SU-DHL-6 (cell line): Measurements from ENCODE around the gene SLC22A23.

ENCODE experiments used
- H2AFZ ChIP-seq: fragments of 200-600 bp; sonication (generic); 2 replicates; pipeline ENCODE4 v1.6.1; 2014; ENCODE audit warnings: low read depth, mild to moderate bottlenecking, moderate library complexity, mixed read lengths, antibody characterized with exemption, low read length; ENCODE audit not compliant: severe bottlenecking
- H3F3A ChIP-seq: fragments of 200-600 bp; shearing (Covaris generic); 2 replicates; pipeline ENCODE4 v1.6.0; 2016; ENCODE audit warnings: antibody characterized with exemption, mild to moderate bottlenecking; ENCODE audit not compliant: insufficient read depth
- H3K27ac ChIP-seq: fragments of 200-600 bp; sonication (generic); 2 replicates; pipeline ENCODE4 v1.5.1; 2016; ENCODE audit warnings: low read depth, mild to moderate bottlenecking, low read length, moderate library complexity, mixed read lengths
- H3K27me3 ChIP-seq: fragments of 200-600 bp; sonication (generic), shearing (Covaris generic); 2 replicates; pipeline ENCODE4 v1.6.0; 2014; ENCODE audit warnings: mild to moderate bottlenecking, low read length
- H3K36me3 ChIP-seq: fragments of 200-600 bp; sonication (generic); 2 replicates; pipeline ENCODE4 v1.6.1; 2014; ENCODE audit warnings: mild to moderate bottlenecking, low read length, mixed read lengths
- H3K4me2 ChIP-seq: fragments of 300-600, 200-600 bp; shearing (Covaris generic), sonication (generic); 2 replicates; pipeline ENCODE4 v1.6.0; 2014; ENCODE audit warnings: low read length, low read depth, mild to moderate bottlenecking; ENCODE audit not compliant: poor library complexity, severe bottlenecking
- H3K4me3 ChIP-seq: fragments of 200-600 bp; sonication (generic); 2 replicates; pipeline ENCODE4 v1.5.1; 2014; ENCODE audit warnings: antibody characterized with exemption, low read length, mild to moderate bottlenecking, mixed read lengths; ENCODE audit not compliant: insufficient read depth, poor library complexity, severe bottlenecking
- H3K79me2 ChIP-seq: fragments of 200-600 bp; sonication (generic); 2 replicates; pipeline ENCODE4 v1.6.1; 2014; ENCODE audit warnings: mild to moderate bottlenecking, low read length, moderate library complexity; ENCODE audit not compliant: insufficient read depth
- H3K9ac ChIP-seq: fragments of 200-600 bp; sonication (generic); 2 replicates; pipeline ENCODE4 v1.7.0; 2014; ENCODE audit warnings: mild to moderate bottlenecking, low read length
- H3K9me2 ChIP-seq: fragments of 200-600 bp; sonication (generic); replicated peaks from 2 replicates; pipeline ENCODE4 v1.6.1; 2014; ENCODE audit warnings: low read length; ENCODE audit not compliant: insufficient read depth
- H3K9me3 ChIP-seq: fragments of 200-600 bp; sonication (generic); 2 replicates; pipeline ENCODE4 v1.6.1; 2014; ENCODE audit warnings: low read length, mixed read lengths; ENCODE audit not compliant: insufficient read depth
- H4K20me1 ChIP-seq: fragments of 200-600 bp; sonication (generic); 2 replicates; pipeline ENCODE4 v1.6.1; 2014; ENCODE audit warnings: low read depth, mild to moderate bottlenecking, antibody characterized with exemption, low read length, moderate library complexity, mixed read lengths
- EZH2phosphoT487 ChIP-seq: fragments of 200-600 bp; sonication (generic), shearing (Covaris generic); conservative IDR thresholded peaks from 2 replicates; pipeline ENCODE4 v1.6.1; 2018; ENCODE audit warnings: mild to moderate bottlenecking, antibody characterized with exemption, low read length, moderate library complexity, mixed read lengths
- TF ChIP-seq, protein P1 (sequence below): fragments of 200-600 bp; sonication (generic); IDR thresholded peaks from one replicate; pipeline ENCODE4 v1.5.1; 2017; ENCODE audit warnings: antibody characterized with exemption, mild to moderate bottlenecking, low read length, moderate library complexity; ENCODE audit not compliant: insufficient read depth, poor library complexity, severe bottlenecking

SLC22A23 gene

DNA sequence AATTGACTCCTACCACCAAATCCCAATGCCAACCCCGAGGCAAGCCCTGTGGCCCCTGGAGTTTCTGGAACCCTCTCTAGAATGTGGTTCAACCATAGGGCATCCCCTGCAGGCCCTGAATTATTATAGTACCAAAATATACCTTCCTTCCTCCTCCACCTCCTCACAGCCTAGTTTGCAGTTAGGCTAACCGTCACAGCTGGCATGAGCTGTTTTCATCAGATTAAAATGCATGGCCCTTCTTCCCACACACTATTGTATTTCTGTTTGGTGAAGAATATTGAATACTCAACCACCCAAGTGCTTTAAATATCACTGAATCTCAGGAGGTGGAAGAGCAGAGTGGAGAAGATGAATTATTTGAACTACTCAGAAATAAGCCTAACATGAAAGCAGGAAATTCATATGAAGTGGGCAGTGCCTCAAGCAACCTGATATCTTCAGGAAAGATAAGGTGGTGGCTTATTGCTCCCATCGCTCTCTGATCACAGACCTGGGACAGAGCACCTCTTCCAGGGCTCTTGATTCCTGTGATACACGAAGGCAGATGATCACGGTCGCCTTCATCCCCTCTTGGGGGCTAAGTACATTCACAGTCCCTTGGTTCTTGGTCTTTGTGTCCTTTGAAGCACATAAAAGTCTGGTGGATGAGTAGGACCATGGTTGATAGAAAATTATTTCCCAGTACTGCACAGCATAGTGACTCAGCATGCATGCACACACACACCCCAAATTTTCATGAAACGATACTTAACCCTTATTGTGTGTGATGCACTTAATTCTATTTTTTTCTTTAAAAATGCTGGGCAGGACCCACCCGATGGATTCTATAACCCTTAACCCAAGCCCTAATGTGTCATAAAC lies 107.2 kb downstream of the SLC22A23 start:
- Histone ChIP-seq H3K9me3 (no peaks in the 10 kb centered on the region), H3K9me2 (no peaks in the 10 kb centered on the region), H3K27ac (no peak overlapping the region), H3K79me2 (no peaks in the 10 kb centered on the region), H2AFZ (no peak overlapping the region), H3K9ac (no peak overlapping the region), H3K36me3 (no peaks in the 10 kb centered on the region), H3K4me2 (no peak overlapping the region), H3K27me3 (no peaks in the 10 kb centered on the region), H3K4me3 (no peak overlapping the region), H4K20me1 (no peaks in the 10 kb centered on the region), H3F3A (no peaks in the 10 kb centered on the region)
- TF ChIP-seq EZH2phosphoT487: no peak
- TF ChIP-seq, protein P1, sequence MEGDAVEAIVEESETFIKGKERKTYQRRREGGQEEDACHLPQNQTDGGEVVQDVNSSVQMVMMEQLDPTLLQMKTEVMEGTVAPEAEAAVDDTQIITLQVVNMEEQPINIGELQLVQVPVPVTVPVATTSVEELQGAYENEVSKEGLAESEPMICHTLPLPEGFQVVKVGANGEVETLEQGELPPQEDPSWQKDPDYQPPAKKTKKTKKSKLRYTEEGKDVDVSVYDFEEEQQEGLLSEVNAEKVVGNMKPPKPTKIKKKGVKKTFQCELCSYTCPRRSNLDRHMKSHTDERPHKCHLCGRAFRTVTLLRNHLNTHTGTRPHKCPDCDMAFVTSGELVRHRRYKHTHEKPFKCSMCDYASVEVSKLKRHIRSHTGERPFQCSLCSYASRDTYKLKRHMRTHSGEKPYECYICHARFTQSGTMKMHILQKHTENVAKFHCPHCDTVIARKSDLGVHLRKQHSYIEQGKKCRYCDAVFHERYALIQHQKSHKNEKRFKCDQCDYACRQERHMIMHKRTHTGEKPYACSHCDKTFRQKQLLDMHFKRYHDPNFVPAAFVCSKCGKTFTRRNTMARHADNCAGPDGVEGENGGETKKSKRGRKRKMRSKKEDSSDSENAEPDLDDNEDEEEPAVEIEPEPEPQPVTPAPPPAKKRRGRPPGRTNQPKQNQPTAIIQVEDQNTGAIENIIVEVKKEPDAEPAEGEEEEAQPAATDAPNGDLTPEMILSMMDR: no peak

DNA sequence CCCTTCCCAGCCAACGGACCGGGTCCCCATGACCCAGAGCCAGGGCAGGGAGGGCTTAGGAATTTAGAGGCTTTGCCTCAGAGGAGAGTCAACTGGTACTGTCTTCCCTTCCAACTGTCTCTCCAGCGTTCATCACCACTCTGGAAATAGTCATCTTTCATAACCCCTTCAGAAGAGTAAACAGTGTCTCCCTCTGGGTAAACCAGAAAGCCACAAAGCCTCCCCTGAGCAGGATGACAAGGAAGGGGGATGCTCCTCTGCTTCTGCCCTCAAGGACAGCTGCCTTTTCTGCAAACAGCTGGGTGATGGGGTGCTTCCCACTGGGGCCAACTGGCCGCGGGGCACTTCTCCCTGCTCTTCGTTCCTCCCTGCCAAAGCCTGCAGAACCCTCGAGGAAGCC lies 108.0 kb downstream of the SLC22A23 start:
- H3K9me2 ChIP-seq: no peaks in the 10 kb centered on the region
- H3K4me3 ChIP-seq: no peak overlapping the region
- H3F3A ChIP-seq: no peaks in the 10 kb centered on the region
- no peak overlapping the region for H3K4me2 ChIP-seq
- no peaks in the 10 kb centered on the region for H3K79me2 ChIP-seq
- H3K27ac ChIP-seq: no peak overlapping the region
- H2AFZ ChIP-seq: no peak overlapping the region
- no peaks in the 10 kb centered on the region for H4K20me1 ChIP-seq
- no peaks in the 10 kb centered on the region for H3K27me3 ChIP-seq
- no peaks in the 10 kb centered on the region for H3K9me3 ChIP-seq
- no peak overlapping the region for H3K9ac ChIP-seq
- TF ChIP-seq, protein P1: no peak
- TF ChIP-seq EZH2phosphoT487: no peak
- H3K36me3 ChIP-seq: no peaks in the 10 kb centered on the region

DNA sequence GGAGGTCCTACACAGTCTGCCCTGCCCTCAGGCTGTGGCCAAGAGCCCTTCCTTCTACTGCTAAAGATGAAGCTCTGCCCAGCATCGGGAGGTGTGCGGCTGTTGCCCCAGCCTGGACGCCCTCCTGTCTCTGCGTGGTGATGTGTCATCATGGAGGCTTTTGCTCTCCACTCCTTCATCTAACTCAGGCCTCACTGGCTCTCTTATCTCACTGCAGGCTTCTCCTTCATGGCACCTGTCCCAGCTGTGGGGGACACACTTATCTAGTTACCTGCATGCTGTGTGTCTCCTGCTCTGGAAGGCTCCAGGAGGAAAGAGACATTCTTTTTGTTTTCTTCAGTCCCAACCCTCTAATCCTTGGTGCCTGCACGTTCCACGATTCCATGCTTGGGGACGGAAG lies 109.0 kb downstream of the SLC22A23 start:
- Histone ChIP-seq H3K9me2 (no peaks in the 10 kb centered on the region), H3K36me3 (no peaks in the 10 kb centered on the region), H3K79me2 (no peaks in the 10 kb centered on the region), H3K4me3 (no peak overlapping the region), H4K20me1 (no peaks in the 10 kb centered on the region), H3K4me2 (no peak overlapping the region), H3K9me3 (no peaks in the 10 kb centered on the region), H3F3A (no peaks in the 10 kb centered on the region), H3K9ac (no peak overlapping the region), H3K27me3 (no peaks in the 10 kb centered on the region), H2AFZ (no peak overlapping the region), H3K27ac (no peak overlapping the region)
- TF ChIP-seq, protein P1: no peak
- TF ChIP-seq EZH2phosphoT487: no peak
